ENCODE results near the gene TEX55.
"Not testable (repeated sequence)": the region's sequence is repeated elsewhere in the genome, so short reads cannot be mapped to it uniquely, and the experiment has no call there.

The TEX55 gene

GRCh38 chr3:119145500-119146167 is at the start of gene TEX55:
TSS of gene TEX55 (plus strand) at chr3:119146165. CDS start at chr3:119146190, 25 bp downstream.
- DNase-seq (ENCODE audit: low read depth, low spot score) = no peak

GRCh38 chr3:119098003-119098402 is 48.0 kb upstream of the TEX55 start:
- no peak for DNase-seq (ENCODE audit: low read depth, low spot score)

GRCh38 chr3:119098619-119099222 is 47.2 kb upstream of the TEX55 start:
- no peak for DNase-seq (ENCODE audit: low read depth, low spot score)

GRCh38 chr3:119099785-119100184 is 46.2 kb upstream of the TEX55 start:
- no peak for DNase-seq (ENCODE audit: low read depth, low spot score)

- DNase-seq (ENCODE audit: low read depth, low spot score) = no peak
Observed at GRCh38 chr3:119104031-119104430, 41.9 kb upstream of the TEX55 start.

- not testable (repeated sequence) for DNase-seq (ENCODE audit: low read depth, low spot score)
Observed at GRCh38 chr3:119118330-119118729, 27.6 kb upstream of the TEX55 start.

GRCh38 chr3:119120480-119120879 is 25.5 kb upstream of the TEX55 start:
- DNase-seq (ENCODE audit: low read depth, low spot score) = no peak

GRCh38 chr3:119122350-119122749 is 23.6 kb upstream of the TEX55 start:
- no peak for DNase-seq (ENCODE audit: low read depth, low spot score)

- no peak for DNase-seq (ENCODE audit: low read depth, low spot score)
Observed at GRCh38 chr3:119125342-119125741, 20.6 kb upstream of the TEX55 start.

GRCh38 chr3:119125742-119126504 is 20.0 kb upstream of the TEX55 start:
- DNase-seq (ENCODE audit: low read depth, low spot score) = no peak

GRCh38 chr3:119130291-119130690 is 15.7 kb upstream of the TEX55 start:
- not testable (repeated sequence) for DNase-seq (ENCODE audit: low read depth, low spot score)

- not testable (repeated sequence) for DNase-seq (ENCODE audit: low read depth, low spot score)
Observed at GRCh38 chr3:119132291-119132690, 13.7 kb upstream of the TEX55 start.

GRCh38 chr3:119139360-119139759 is 6.6 kb upstream of the TEX55 start:
- DNase-seq (ENCODE audit: low read depth, low spot score) = not testable (repeated sequence)

- DNase-seq (ENCODE audit: low read depth, low spot score) = no peak
Observed at GRCh38 chr3:119140466-119140865, 5.5 kb upstream of the TEX55 start.

GRCh38 chr3:119145128-119145499 is 851 bp upstream of the TEX55 start:
- no peak for DNase-seq (ENCODE audit: low read depth, low spot score)

- DNase-seq (ENCODE audit: low read depth, low spot score) = no peak
Observed at GRCh38 chr3:119146578-119147375, 812 bp downstream of the TEX55 start.

- DNase-seq (ENCODE audit: low read depth, low spot score) = no peak
Observed at GRCh38 chr3:119147494-119147893, 1.5 kb downstream of the TEX55 start.

- DNase-seq (ENCODE audit: low read depth, low spot score) = no peak
Observed at GRCh38 chr3:119148493-119149180, 2.7 kb downstream of the TEX55 start.

GRCh38 chr3:119149484-119149883 is 3.5 kb downstream of the TEX55 start:
- no peak for DNase-seq (ENCODE audit: low read depth, low spot score)

- no peak for DNase-seq (ENCODE audit: low read depth, low spot score)
Observed at GRCh38 chr3:119156868-119157267, 10.9 kb downstream of the TEX55 start.

GRCh38 chr3:119157971-119158370 is 12.0 kb downstream of the TEX55 start:
- DNase-seq (ENCODE audit: low read depth, low spot score) = no peak
